ENCODE data around the gene ITGAX. TPM values are rescaled to one million over a fixed set of nuclear protein-coding genes. Genes with fewer than 3 reads are reported as not detected.

Gene ITGAX
- total and polyA plus RNA-seq, 10 donors: 8.9 to 330 (median 123) TPM

DNA sequence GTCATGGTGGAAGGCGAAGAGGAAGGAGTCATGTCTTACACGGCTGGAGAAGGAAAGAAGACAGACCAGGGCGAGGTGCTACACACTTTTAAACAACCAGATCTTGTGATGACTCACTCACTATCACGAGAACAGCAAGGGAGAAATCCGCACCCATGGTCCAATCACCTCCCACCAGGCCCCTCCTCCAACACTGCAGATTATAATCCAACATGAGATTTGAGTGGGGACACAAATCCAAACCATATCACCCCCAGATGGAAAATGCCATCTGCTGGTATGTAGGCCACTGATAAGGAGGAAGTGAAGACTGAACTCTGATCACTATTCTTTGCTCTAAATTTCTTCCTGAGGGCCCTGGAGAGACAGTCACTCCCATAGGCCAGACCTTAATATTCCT lies 7.5 kb upstream of the ITGAX start:
- H3K4me3 ChIP-seq: no peak overlapping the region
- H3K27ac ChIP-seq: peak overlapping the region in 2 of 8 donors; percentile 27 to 45
- no peaks in the 10 kb centered on the region for H3K27me3 ChIP-seq (replicated peaks in 1 of 7)
- H3K4me1 ChIP-seq: peaks cover 0 to 58% (median 47%) of the 10 kb centered on the region in 6 donors
- no peaks in the 10 kb centered on the region for H3K36me3 ChIP-seq
- no peak for TF ChIP-seq POLR2A (IDR thresholded peaks at IDR 0.05)
- TF ChIP-seq, protein P1, sequence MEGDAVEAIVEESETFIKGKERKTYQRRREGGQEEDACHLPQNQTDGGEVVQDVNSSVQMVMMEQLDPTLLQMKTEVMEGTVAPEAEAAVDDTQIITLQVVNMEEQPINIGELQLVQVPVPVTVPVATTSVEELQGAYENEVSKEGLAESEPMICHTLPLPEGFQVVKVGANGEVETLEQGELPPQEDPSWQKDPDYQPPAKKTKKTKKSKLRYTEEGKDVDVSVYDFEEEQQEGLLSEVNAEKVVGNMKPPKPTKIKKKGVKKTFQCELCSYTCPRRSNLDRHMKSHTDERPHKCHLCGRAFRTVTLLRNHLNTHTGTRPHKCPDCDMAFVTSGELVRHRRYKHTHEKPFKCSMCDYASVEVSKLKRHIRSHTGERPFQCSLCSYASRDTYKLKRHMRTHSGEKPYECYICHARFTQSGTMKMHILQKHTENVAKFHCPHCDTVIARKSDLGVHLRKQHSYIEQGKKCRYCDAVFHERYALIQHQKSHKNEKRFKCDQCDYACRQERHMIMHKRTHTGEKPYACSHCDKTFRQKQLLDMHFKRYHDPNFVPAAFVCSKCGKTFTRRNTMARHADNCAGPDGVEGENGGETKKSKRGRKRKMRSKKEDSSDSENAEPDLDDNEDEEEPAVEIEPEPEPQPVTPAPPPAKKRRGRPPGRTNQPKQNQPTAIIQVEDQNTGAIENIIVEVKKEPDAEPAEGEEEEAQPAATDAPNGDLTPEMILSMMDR (IDR thresholded peaks at IDR 0.05 in 8 of 11, conservative IDR thresholded peaks at IDR 0.05 in 3 of 11): no peak
- TF ChIP-seq POLR2AphosphoS5 (IDR thresholded peaks at IDR 0.05): no peak
- no peak for DNase-seq
- 72 to 88% (median 79%) methylated on average over 5 of the region's 5 CpGs for WGBS, 5 donors
- no peaks in the 10 kb centered on the region for H3K9me3 ChIP-seq
- intact Hi-C loops (cut with DNase I; ENCODE audit: low total_unique reads): no loop called here

DNA sequence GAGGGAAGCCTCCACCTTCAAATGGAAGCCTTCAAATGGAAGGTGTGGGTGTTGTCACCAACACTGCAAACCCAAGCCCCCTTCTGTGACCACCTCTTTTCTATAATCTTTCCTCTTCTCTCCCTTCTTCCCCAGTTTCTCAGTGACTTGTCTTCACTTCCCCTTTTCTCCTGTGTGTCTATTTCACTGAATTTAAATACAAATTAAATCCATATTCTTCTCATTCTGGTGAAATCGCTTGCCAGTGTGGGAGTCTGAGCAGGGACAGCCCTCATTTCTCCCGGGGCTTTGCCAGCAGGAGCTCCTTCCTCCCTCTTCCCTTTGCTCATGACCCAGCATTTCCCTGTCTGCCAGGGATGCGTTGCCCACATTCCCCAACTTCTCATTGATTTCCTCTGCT lies 6.4 kb upstream of the ITGAX start:
- WGBS, 5 donors: 13 to 20% (median 16%) methylated on average over 3 of the region's 3 CpGs
- Histone ChIP-seq H3K4me3 (no peak overlapping the region), H3K27me3 (replicated peaks in 1 of 7) (no peaks in the 10 kb centered on the region), H3K36me3 (no peaks in the 10 kb centered on the region), H3K27ac (peak overlapping the region in 2 of 8 donors; percentile 34 to 45), H3K9me3 (no peaks in the 10 kb centered on the region), H3K4me1 (peaks cover 0 to 68% (median 56%) of the 10 kb centered on the region in 6 donors)
- TF ChIP-seq, protein P1 (IDR thresholded peaks at IDR 0.05 in 8 of 11, conservative IDR thresholded peaks at IDR 0.05 in 3 of 11): no peak
- intact Hi-C loops (cut with DNase I; ENCODE audit: low total_unique reads): no loop called here
- DNase-seq: no peak

DNA sequence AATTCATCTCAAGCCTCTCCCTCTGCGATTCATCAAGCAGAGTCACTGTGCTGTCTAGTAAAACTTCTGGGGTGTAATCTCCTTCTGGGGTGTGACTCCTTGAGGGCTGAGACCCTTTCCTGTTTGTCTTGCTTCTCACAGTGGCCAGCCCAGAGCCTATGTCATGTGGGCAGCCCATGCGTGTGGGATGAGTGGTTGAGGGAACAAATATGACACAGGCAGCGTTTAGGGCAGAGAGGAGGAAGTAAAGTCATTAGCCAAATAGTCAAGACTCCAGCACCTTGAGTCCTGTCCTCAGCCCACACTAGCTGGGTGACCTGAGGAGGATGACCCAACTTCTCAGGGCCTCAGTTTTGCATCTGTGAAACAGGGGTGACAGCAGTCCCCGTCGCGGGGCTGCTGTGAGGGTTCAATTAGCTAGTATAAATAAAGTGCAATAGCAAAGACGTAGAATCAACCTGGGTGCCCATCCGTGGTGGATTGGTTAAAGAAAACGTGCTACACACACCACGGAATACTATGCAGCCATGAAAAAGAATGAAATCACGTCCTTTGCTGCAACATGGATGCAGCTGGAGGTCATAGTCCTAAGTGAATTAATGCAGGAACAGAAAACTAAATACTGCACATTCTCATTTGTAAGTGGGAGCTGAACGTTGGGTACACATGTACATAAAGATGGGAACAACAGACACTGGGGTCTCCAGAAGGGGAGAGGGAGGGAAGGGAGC lies 4.5 kb upstream of the ITGAX start:
- DNase-seq: no peak
- peaks cover 4 to 75% (median 62%) of the 10 kb centered on the region in 6 donors for H3K4me1 ChIP-seq
- WGBS, 5 donors: 69 to 76% (median 69%) methylated on average over 12 of the region's 12 CpGs
- H3K36me3 ChIP-seq: no peaks in the 10 kb centered on the region
- H3K4me3 ChIP-seq: no peak overlapping the region
- peak overlapping the region in 7 of 8 donors; percentile 4 to 91 (median 43) for H3K27ac ChIP-seq
- intact Hi-C loops (cut with DNase I; ENCODE audit: low total_unique reads): no loop called here
- no peaks in the 10 kb centered on the region for H3K9me3 ChIP-seq
- no peaks in the 10 kb centered on the region for H3K27me3 ChIP-seq (replicated peaks in 1 of 7)
- TF ChIP-seq POLR2A (IDR thresholded peaks at IDR 0.05) (no peak), POLR2AphosphoS5 (IDR thresholded peaks at IDR 0.05) (peak in 1 of 3 donors; percentile 67)

DNA sequence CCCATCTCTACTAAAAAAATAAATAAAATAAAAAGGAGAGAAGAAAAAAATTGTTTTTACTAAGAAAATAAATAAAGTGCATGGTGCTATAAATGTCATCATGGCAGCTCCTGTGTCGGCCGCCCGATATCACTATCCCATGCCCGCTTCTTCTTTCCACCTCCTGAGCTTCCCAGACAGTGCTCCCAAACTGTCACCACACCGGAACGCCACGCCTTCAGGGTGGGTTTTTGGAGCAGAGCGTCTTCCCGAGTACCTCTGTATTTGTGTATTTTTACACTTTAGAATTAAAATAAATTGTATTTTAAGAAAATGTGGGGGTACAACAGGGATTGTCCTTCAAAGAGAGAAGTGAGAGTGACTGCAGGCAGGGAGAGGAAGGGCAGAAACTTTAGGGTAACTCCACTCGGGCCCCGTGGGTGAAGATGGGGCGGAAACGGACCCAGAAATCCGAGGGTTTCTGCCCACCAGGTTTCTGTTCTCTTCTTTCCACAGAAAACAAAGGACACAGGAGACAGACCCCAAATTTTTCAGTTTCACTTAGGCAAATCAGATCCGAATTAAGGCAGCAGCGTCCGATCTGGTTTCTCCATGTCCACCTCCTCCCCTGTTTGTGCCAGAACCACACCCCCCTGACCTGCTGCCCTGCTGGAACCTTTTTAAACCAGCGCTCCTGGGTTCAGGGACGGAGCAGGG lies 3.6 kb upstream of the ITGAX start:
- intact Hi-C loops (cut with DNase I; ENCODE audit: low total_unique reads): no loop called here
- H3K36me3 ChIP-seq: no peaks in the 10 kb centered on the region
- peak overlapping the region in 1 of 8 donors; percentile 55 for H3K4me3 ChIP-seq
- H3K27ac ChIP-seq: peak overlapping the region in 7 of 8 donors; percentile 52 to 91 (median 87)
- no peak for DNase-seq
- no peak for TF ChIP-seq POLR2A (IDR thresholded peaks at IDR 0.05)
- TF ChIP-seq, protein P1 (IDR thresholded peaks at IDR 0.05 in 8 of 11, conservative IDR thresholded peaks at IDR 0.05 in 3 of 11): no peak
- TF ChIP-seq POLR2AphosphoS5 (IDR thresholded peaks at IDR 0.05): no peak
- H3K27me3 ChIP-seq (replicated peaks in 1 of 7): no peaks in the 10 kb centered on the region
- H3K4me1 ChIP-seq: peaks cover 4 to 85% (median 66%) of the 10 kb centered on the region in 6 donors
- H3K9me3 ChIP-seq: no peaks in the 10 kb centered on the region
- 65 to 75% (median 69%) methylated on average over 19 of the region's 19 CpGs for WGBS, 5 donors
